Activated CD4-positive, alpha-beta T cell treated with anti-CD3 and anti-CD28 coated beads for 48 hours (primary cell): ENCODE measurements around the gene NTN5.
A peak's percentile ranks its signal among the peaks of the same experiment; 100 is the strongest.
"Not testable (repeated sequence)": the region's sequence is repeated elsewhere in the genome, so short reads cannot be mapped to it uniquely, and the experiment has no call there.

Experiments
- DNase-seq: peaks from one replicate; pipeline ENCODE4 v3.0.0-alpha.2; 2020

Gene NTN5

GRCh38 chr19:48695743-48696352 lies 23.0 kb upstream of the NTN5 start, which contains the start of gene FUT2:
Gene FUT2 (plus strand): TSS chr19:48695971. CDS start chr19:48702957, 6,986 bp downstream.
- no peak for DNase-seq

- DNase-seq: not testable (repeated sequence)
Observed at GRCh38 chr19:48693629-48694028, 20.8 kb upstream of the NTN5 start.

GRCh38 chr19:48689449-48689848 lies 16.6 kb upstream of the NTN5 start:
- no peak for DNase-seq

- DNase-seq: no peak
Observed at GRCh38 chr19:48687776-48688175, 15.0 kb upstream of the NTN5 start.

- DNase-seq: not testable (repeated sequence)
Observed at GRCh38 chr19:48686637-48687036, 13.8 kb upstream of the NTN5 start.

- DNase-seq: no peak
Observed at GRCh38 chr19:48686088-48686487, 13.3 kb upstream of the NTN5 start.

GRCh38 chr19:48685583-48685982 lies 12.8 kb upstream of the NTN5 start:
- no peak for DNase-seq

GRCh38 chr19:48683349-48683748 lies 10.5 kb upstream of the NTN5 start:
- peak; percentile 33 for DNase-seq

GRCh38 chr19:48681127-48681470 lies 8.3 kb upstream of the NTN5 start:
- DNase-seq: peak; percentile 23

- DNase-seq: no peak
Observed at GRCh38 chr19:48680436-48681126, 7.8 kb upstream of the NTN5 start.

- not testable (repeated sequence) for DNase-seq
Observed at GRCh38 chr19:48680006-48680405, 7.2 kb upstream of the NTN5 start.

GRCh38 chr19:48678201-48678600 lies 5.4 kb upstream of the NTN5 start:
- DNase-seq: no peak

- DNase-seq: no peak
Observed at GRCh38 chr19:48676887-48677286, 4.1 kb upstream of the NTN5 start.

GRCh38 chr19:48676487-48676886 lies 3.7 kb upstream of the NTN5 start:
- no peak for DNase-seq

- DNase-seq: peak; percentile 85
Observed at GRCh38 chr19:48674921-48675824, 2.4 kb upstream of the NTN5 start.

- DNase-seq: no peak
Observed at GRCh38 chr19:48674216-48674809, 1.5 kb upstream of the NTN5 start.

- DNase-seq: no peak
Observed at GRCh38 chr19:48673436-48674100, 751 bp upstream of the NTN5 start.

GRCh38 chr19:48671446-48671995 lies 1.3 kb downstream of the NTN5 start:
- DNase-seq: no peak

- DNase-seq: no peak
Observed at GRCh38 chr19:48670699-48671445, 1.9 kb downstream of the NTN5 start.

- no peak for DNase-seq
Observed at GRCh38 chr19:48669903-48670668, 2.7 kb downstream of the NTN5 start.

- no peak for DNase-seq
Observed at GRCh38 chr19:48668761-48669160, 4.1 kb downstream of the NTN5 start.
